Vagina (tissue), 2 donors: ENCODE data around the gene PITPNM1.

Source experiments
- POLR2A ChIP-seq, 2 donors: fragments of 450-650 bp; IDR thresholded peaks; one replicate each; pipeline ENCODE4 v1.6.1; 2017; ENCODE audit warnings: antibody characterized with exemption in 2 of 2, mild to moderate bottlenecking in 2 of 2, moderate library complexity in 2 of 2
- POLR2AphosphoS5 ChIP-seq, 2 donors: sonication (generic); formaldehyde crosslinking; IDR thresholded peaks; one replicate each; pipeline ENCODE4 v1.9.0; 2017; ENCODE audit warnings: antibody characterized with exemption in 2 of 2, mild to moderate bottlenecking in 2 of 2, low read depth in 1 of 2; ENCODE audit not compliant: insufficient read depth in 1 of 2
- TF ChIP-seq, protein P1 (sequence below), 3 experiments: fragments of 450-650 bp in 2 of 3; fragments of 200-600 bp in 1 of 3; sonication (generic) in 1 of 3; IDR thresholded peaks; one replicate each; pipeline ENCODE4 v1.5.1; 2017 to 2019; ENCODE audit warnings: antibody characterized with exemption in 3 of 3, mild to moderate bottlenecking in 2 of 3, moderate library complexity in 2 of 3

DNA sequence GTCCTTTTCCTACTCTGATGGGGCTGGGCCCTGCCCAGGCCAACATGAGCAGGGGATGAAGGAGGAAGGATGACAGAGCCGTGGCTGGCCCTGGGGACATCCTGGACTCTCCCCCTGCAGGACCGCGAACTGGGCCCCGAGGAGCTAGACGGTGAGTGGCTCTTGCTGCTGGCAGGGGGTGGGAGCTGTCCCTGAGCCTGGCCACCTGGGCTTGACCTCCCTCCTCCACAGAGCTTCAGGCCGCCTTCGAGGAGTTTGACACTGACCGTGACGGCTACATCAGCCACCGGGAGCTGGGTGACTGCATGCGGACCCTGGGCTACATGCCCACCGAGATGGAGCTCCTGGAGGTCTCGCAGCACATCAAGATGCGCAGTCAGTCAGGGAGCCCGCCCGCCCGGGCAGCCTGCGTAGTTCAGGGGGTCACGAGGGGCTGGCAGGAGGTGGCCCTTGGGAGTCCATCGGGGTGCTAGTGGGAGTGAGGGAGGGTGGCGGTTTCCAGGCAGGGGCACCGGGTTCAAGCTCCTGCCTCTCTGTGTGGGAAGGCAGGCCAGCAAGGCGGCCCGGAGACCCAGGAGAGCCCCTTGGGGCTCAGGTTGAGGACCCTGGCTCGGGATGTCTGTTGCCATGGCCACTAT is 49.0 kb downstream of the PITPNM1 start:
- TF ChIP-seq POLR2A (IDR thresholded peaks at IDR 0.05) (no peak), POLR2AphosphoS5 (IDR thresholded peaks at IDR 0.05; ENCODE audit: insufficient read depth in 1 of 2, low read depth in 1 of 2) (no peak)
- TF ChIP-seq, protein P1, sequence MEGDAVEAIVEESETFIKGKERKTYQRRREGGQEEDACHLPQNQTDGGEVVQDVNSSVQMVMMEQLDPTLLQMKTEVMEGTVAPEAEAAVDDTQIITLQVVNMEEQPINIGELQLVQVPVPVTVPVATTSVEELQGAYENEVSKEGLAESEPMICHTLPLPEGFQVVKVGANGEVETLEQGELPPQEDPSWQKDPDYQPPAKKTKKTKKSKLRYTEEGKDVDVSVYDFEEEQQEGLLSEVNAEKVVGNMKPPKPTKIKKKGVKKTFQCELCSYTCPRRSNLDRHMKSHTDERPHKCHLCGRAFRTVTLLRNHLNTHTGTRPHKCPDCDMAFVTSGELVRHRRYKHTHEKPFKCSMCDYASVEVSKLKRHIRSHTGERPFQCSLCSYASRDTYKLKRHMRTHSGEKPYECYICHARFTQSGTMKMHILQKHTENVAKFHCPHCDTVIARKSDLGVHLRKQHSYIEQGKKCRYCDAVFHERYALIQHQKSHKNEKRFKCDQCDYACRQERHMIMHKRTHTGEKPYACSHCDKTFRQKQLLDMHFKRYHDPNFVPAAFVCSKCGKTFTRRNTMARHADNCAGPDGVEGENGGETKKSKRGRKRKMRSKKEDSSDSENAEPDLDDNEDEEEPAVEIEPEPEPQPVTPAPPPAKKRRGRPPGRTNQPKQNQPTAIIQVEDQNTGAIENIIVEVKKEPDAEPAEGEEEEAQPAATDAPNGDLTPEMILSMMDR (IDR thresholded peaks at IDR 0.05), result no peak
